ENCODE measurements around the gene TBX19.

DNA sequence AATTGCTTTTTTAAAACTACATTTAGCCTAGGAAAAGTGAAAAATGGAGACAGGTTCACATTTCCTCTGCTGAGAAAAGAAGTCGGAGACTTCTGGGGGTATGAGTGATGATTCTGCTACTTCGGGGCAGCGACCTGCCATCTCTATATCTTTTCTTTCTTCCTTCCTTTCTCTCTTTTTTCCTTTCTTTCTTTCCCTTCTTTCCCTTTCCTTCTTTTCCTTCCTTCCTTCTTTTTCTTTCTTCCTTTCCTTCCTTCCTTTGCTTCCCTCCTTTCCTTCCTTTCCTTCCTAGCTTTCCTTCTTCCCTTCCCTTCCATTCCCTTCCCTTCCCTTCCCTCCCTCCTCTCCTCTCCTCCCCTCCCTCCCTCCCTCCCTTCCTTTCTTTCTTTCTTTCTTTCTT lies 17.8 kb downstream of the TBX19 start:
- TF ChIP-seq, protein P1, sequence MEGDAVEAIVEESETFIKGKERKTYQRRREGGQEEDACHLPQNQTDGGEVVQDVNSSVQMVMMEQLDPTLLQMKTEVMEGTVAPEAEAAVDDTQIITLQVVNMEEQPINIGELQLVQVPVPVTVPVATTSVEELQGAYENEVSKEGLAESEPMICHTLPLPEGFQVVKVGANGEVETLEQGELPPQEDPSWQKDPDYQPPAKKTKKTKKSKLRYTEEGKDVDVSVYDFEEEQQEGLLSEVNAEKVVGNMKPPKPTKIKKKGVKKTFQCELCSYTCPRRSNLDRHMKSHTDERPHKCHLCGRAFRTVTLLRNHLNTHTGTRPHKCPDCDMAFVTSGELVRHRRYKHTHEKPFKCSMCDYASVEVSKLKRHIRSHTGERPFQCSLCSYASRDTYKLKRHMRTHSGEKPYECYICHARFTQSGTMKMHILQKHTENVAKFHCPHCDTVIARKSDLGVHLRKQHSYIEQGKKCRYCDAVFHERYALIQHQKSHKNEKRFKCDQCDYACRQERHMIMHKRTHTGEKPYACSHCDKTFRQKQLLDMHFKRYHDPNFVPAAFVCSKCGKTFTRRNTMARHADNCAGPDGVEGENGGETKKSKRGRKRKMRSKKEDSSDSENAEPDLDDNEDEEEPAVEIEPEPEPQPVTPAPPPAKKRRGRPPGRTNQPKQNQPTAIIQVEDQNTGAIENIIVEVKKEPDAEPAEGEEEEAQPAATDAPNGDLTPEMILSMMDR (optimal IDR thresholded peaks at IDR 0.05 in 1 of 3, IDR thresholded peaks at IDR 0.05 in 1 of 3, conservative IDR thresholded peaks at IDR 0.05 in 1 of 3; ENCODE audit: extremely low read depth in 1 of 3, insufficient read depth in 2 of 3, low read length in 3 of 3) = no peak
- TF ChIP-seq EZH2 (IDR thresholded peaks at IDR 0.05; ENCODE audit: low read length) = no peak

Data from keratinocyte (primary cell).